K562 (cell line): ENCODE results near the gene CERS4. TPM values are rescaled to one million over a fixed set of nuclear protein-coding genes. Genes with fewer than 3 reads are reported as not detected.

ENCODE experiments used
- BACH1 ChIP-seq: fragments of 200-800 bp; sonication (Bioruptor generic); IDR thresholded peaks from 2 replicates; pipeline ENCODE4 v1.6.1; 2016; ENCODE audit warnings: missing genetic modification characterization, missing compliant biosample characterization
- BRCA1 ChIP-seq, 2 experiments: fragments of 450-650 bp in 1 of 2; sonication (generic) in 1 of 2; formaldehyde crosslinking in 1 of 2; IDR thresholded peaks; 2 replicates each; pipeline versions ENCODE4 v1.5.0 to v1.6.1; 2017 to 2020; ENCODE audit warnings: mild to moderate bottlenecking in 1 of 2, missing genetic modification reagents in 1 of 2
- EP400 ChIP-seq: fragments of 450-650 bp; IDR thresholded peaks from 2 replicates; pipeline ENCODE4 v1.6.1; 2017; ENCODE audit warnings: antibody characterized with exemption, mild to moderate bottlenecking, moderate library complexity
- FOXP1 ChIP-seq: sonication (generic); formaldehyde crosslinking; IDR thresholded peaks from 2 replicates; pipeline ENCODE4 v1.8.0; 2022; ENCODE audit warnings: mild to moderate bottlenecking, missing genetic modification reagents
- FOXP4 ChIP-seq: sonication (generic); formaldehyde crosslinking; IDR thresholded peaks from 2 replicates; pipeline ENCODE4 v1.8.0; 2022; ENCODE audit warnings: mild to moderate bottlenecking, missing genetic modification reagents, borderline replicate concordance
- GABPA ChIP-seq: fragments of 200-800 bp; sonication (Bioruptor generic); conservative IDR thresholded peaks from 2 replicates; pipeline ENCODE4 v1.6.1; 2016; ENCODE audit warnings: low read depth, missing genetic modification characterization, missing compliant biosample characterization
- KDM5B ChIP-seq: fragments of 200-600 bp; sonication (generic); IDR thresholded peaks from 2 replicates; pipeline ENCODE4 v1.6.1; 2012; ENCODE audit warnings: low read depth, mild to moderate bottlenecking, moderate library complexity, low read length, control low read depth, inconsistent platforms; ENCODE audit not compliant: insufficient replicate concordance
- NELFE ChIP-seq: IDR thresholded peaks from 2 replicates; pipeline ENCODE4 v1.6.1; 2011; ENCODE audit warnings: mild to moderate bottlenecking; ENCODE audit not compliant: insufficient read depth, insufficient read length
- PHB2 ChIP-seq: fragments of 450-650 bp; IDR thresholded peaks from 2 replicates; pipeline ENCODE4 v1.6.1; 2017; ENCODE audit warnings: low read depth
- RNF219 ChIP-seq: fragments of 250-450 bp; sonication (Bioruptor Pico); IDR thresholded peaks from 2 replicates; pipeline ENCODE4 v1.5.0; 2022; ENCODE audit warnings: mild to moderate bottlenecking
- SMARCC2 ChIP-seq: fragments of 450-650 bp; IDR thresholded peaks from 2 replicates; pipeline ENCODE4 v1.6.1; 2017; ENCODE audit warnings: antibody characterized with exemption, moderate library complexity, mild to moderate bottlenecking, low read depth
- TGIF2 ChIP-seq: sonication (generic); formaldehyde crosslinking; IDR thresholded peaks from 2 replicates; pipeline ENCODE4 v1.8.1; 2022; ENCODE audit warnings: mild to moderate bottlenecking, missing genetic modification reagents, moderate library complexity
- U2AF2 ChIP-seq: fragments of 200-400 bp; formaldehyde crosslinking; optimal IDR thresholded peaks from 2 replicates; pipeline ENCODE3; 2017; ENCODE audit warnings: low read depth, mild to moderate bottlenecking, low read length
- ZNF764 ChIP-seq: fragments of 250-450 bp; sonication (Bioruptor Pico); IDR thresholded peaks from 2 replicates; pipeline ENCODE4 v1.4.0; 2020; ENCODE audit warnings: low read depth, mild to moderate bottlenecking, moderate library complexity
- ZNF785 ChIP-seq: fragments of 250-450 bp; sonication (Bioruptor Pico); IDR thresholded peaks from 2 replicates; pipeline ENCODE4 v1.4.0; 2020; ENCODE audit warnings: mild to moderate bottlenecking
- polyA plus RNA-seq, 8 experiments: library from polyadenylated mRNA; depleted of rRNA in 4 of 8; stranded (reverse) in 5 of 8; unstranded in 3 of 8; fragments of >200 nt; fragmentation: Nextera tagmentation in 2 of 8; fragmentation: Illumina TruSeq in 1 of 8; extraction: Ambion mirVana in 2 of 8; extraction: Trizol in 1 of 8; gene quantifications; 2 replicates each; pipeline versions ENCODE4 v1.2.1 to v1.2.3, GENCODE V29; 2011 to 2014; ENCODE audit warnings: inconsistent platforms in 1 of 8, missing spikeins in 1 of 8
- total RNA-seq, 7 experiments: library from RNA; depleted of rRNA in 6 of 7; stranded (reverse); fragments of >200 nt in 6 of 7; fragmentation: Illumina TruSeq in 2 of 7; extraction: Trizol in 2 of 7; gene quantifications; 2 replicates each; pipeline versions ENCODE4 v1.2.1 to v1.2.3, GENCODE V29; 2011 to 2021; ENCODE audit warnings: low replicate concordance in 1 of 7

The CERS4 gene
- total and polyA plus RNA-seq, 9 of the 15 experiments (the other 6 are each of a cell fraction or from before 2014, with no cell fraction given): 0.14 to 4.4 (median 2.9) TPM; not detected in 1

GRCh38 chr19:8307965-8308866, 99.0 kb downstream of the CERS4 start, which contains the start of gene CD320 (continued):
- TF ChIP-seq SMARCC2 (no peak), NELFE (no peak), TGIF2 (CRISPR knock-in tag) (peak; percentile 97), FOXP1 (CRISPR knock-in tag) (peak; percentile 76), U2AF2 (no peak), FOXP4 (CRISPR knock-in tag) (peak; percentile 97), GABPA (tag) (no peak), KDM5B (no peak), BRCA1 (IDR thresholded peaks at IDR 0.05) (no peak), BRCA1 (CRISPR knock-in tag; IDR thresholded peaks at IDR 0.05) (0 out of 2 replicates have a peak, but pooled peaks have one; percentile 83), ZNF764 (CRISPR knock-in tag) (no peak), BACH1 (no peak), PHB2 (no peak), ZNF785 (no peak), EP400 (peak; percentile 93), RNF219 (no peak)
